Fibroblast of pulmonary artery (primary cell): Measurements from ENCODE around the gene IRS1.

Source experiments
- DNase-seq: peaks from one replicate; pipeline ENCODE4 v3.0.0-alpha.2; 2010; ENCODE audit warnings: low read depth
- H3K4me3 ChIP-seq: replicated peaks from 2 replicates; pipeline ENCODE4 v1.5.1; 2011; ENCODE audit warnings: low read depth, mild to moderate bottlenecking, control low read depth, low read length, moderate library complexity
- CTCF ChIP-seq: IDR thresholded peaks from 2 replicates; pipeline ENCODE4 v1.5.1; 2011; ENCODE audit warnings: mild to moderate bottlenecking, control low read depth, low read length, inconsistent platforms; ENCODE audit errors: missing control alignments

Gene IRS1

DNA sequence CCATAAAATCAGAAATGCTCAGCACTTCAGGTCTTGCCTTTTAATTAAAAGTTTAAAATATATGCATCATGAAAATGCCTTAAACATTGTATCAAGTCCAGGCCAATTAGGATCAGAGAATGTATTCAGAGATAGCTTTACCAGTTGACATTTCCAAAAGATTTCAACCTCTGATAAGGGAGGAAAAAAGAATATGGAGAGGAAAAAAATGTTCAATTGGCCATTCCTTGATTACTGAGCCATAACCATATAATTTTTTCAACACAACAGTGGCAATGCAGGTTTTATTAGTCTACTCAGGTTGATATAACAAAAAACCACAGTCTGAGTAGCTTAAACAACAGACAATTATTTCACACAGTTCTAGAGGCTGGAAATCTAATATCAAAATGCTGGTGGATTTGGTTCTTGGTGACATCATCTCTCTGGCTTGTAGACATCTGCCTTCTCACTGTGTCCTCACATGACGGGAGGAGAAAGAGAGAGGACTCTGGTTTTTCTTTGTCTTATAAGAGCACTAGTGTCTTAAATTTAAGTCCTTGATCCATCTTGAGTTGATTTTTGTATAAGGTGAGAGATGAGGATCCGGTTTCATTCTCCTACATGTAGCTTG is 111.9 kb downstream of the IRS1 start:
- no peak for TF ChIP-seq CTCF
- no peak for DNase-seq
- no peak overlapping the region for H3K4me3 ChIP-seq

DNA sequence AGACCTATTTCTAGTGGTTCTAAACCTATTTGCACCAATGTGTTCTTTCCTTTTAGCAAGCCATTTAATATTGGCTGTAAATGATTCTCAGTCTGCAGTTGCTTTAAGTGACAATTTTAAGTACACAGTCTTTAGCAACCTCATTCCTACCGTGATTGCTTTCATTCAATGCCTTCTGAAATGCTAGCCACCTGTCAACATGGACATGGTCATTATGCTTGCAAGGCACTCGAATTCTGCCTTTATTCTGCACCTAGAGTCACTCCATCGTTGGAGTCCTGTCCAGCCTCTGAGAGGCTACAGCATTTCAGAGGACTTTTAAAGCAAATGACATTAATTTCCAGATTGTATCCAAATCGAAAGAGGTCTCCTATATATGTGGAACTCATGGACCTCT is 115.1 kb downstream of the IRS1 start:
- no peak for DNase-seq
- no peak overlapping the region for H3K4me3 ChIP-seq
- TF ChIP-seq CTCF = no peak

DNA sequence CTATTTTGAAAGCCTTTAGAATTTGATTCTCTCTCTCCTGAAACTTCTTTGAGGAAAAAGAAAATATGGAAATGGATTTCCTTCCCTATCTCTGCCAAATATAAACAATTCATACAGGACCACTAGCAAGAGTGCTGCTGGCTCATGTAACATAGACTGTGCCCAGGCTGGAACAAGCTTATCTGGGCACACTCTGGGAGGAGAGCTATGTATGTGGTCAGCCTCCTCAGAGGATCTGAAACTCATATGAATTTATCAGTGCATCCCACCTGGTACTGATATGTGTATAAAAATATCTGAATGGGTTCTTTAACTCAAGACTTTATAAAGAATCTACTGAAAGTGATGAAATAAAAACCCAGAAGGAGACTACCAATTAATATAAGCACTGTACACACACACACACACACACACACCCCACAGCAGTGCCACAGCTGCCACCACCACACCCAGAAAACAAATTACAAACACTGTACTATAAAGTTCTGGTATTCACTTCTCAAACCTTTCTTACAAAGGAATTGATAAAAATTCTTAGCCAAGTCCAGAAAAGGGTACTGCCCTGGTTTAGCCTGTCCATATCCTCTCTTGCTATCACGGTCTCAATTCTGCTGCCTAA is 115.6 kb downstream of the IRS1 start:
- no peak for DNase-seq
- TF ChIP-seq CTCF = no peak
- no peak overlapping the region for H3K4me3 ChIP-seq

DNA sequence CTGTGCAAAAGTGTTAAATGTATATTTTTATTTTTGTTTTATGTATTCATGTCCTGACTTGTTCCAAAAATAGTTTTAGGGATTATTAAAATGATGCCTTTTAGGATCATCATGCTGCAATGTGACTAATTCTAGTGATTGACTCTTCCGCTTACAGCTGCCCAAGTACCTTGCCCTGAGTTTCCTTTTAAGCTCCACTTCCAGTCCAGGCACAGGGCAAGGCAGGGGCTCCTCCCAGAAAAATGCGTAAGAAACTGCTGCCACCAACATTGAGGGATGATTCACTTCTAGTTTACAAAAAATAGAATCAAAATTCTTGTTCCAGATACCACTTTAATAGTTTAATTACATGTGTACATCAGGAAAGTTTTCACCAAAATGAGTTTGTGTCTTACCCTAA is 116.4 kb downstream of the IRS1 start:
- no peak for TF ChIP-seq CTCF
- no peak overlapping the region for H3K4me3 ChIP-seq
- no peak for DNase-seq
